Thymus (tissue), 11 donors: Measurements from ENCODE around the gene WDR74. TPM values are rescaled to one million over a fixed set of nuclear protein-coding genes. Genes with fewer than 3 reads are reported as not detected.
"Not testable (repeated sequence)": the region's sequence is repeated elsewhere in the genome, so short reads cannot be mapped to it uniquely, and the experiment has no call there.

Source experiments
- DNase-seq, 9 donors: peaks; one replicate each; pipeline ENCODE4 v3.0.0-alpha.2; 2013; ENCODE audit warnings: low spot score in 9 of 9, low read depth in 6 of 9, missing footprints in 1 of 9
- H3K27ac ChIP-seq, 2 donors: one replicate each; pipeline ENCODE4 v1.5.1; 2013; ENCODE audit warnings: control low read depth in 1 of 2, low read depth in 1 of 2, low read length in 1 of 2, mild to moderate bottlenecking in 1 of 2, moderate library complexity in 1 of 2
- H3K27me3 ChIP-seq, 2 donors: one replicate each; pipeline ENCODE4 v1.5.1; 2013; ENCODE audit warnings: low read length in 1 of 2; ENCODE audit not compliant: control insufficient read depth in 2 of 2, insufficient read depth in 1 of 2
- H3K36me3 ChIP-seq, 2 donors: one replicate each; pipeline ENCODE4 v1.5.1; 2013; ENCODE audit warnings: low read length in 1 of 2, mild to moderate bottlenecking in 1 of 2, moderate library complexity in 1 of 2; ENCODE audit not compliant: control insufficient read depth in 2 of 2, insufficient read depth in 2 of 2
- H3K4me1 ChIP-seq, 2 donors: one replicate each; pipeline ENCODE4 v1.5.1; 2013; ENCODE audit warnings: low read length in 2 of 2; ENCODE audit not compliant: control insufficient read depth in 2 of 2, insufficient read depth in 2 of 2
- H3K4me3 ChIP-seq, 2 donors: one replicate each; pipeline ENCODE4 v1.5.1; 2013; ENCODE audit warnings: low read length in 2 of 2, control low read depth in 1 of 2, mild to moderate bottlenecking in 1 of 2
- H3K9me3 ChIP-seq, 2 donors: one replicate each; pipeline ENCODE4 v1.5.1; 2013; ENCODE audit warnings: low read length in 1 of 2, mild to moderate bottlenecking in 1 of 2; ENCODE audit not compliant: control insufficient read depth in 2 of 2, insufficient read depth in 1 of 2
- WGBS: extraction: QIAGEN DNeasy Blood & Tissue Kit; methylation state at CpG from one replicate; pipeline ENCODE4 v1.1.7; 2013; 5-methylcytosine and 5-hydroxymethylcytosine counted together
- polyA plus RNA-seq: library from polyadenylated mRNA; stranded (reverse); fragments of 200-250 nt; gene quantifications from one replicate; pipeline ENCODE4 v1.2.3, GENCODE V29; 2013
- total RNA-seq: library from RNA; stranded (reverse); fragments of 120-200 nt; gene quantifications from one replicate; pipeline ENCODE4 v1.2.4, GENCODE V29; 2013
- donor health status: healthy.

Gene WDR74
- total and polyA plus RNA-seq, 2 donors: 57.2 to 71.2 TPM

DNA sequence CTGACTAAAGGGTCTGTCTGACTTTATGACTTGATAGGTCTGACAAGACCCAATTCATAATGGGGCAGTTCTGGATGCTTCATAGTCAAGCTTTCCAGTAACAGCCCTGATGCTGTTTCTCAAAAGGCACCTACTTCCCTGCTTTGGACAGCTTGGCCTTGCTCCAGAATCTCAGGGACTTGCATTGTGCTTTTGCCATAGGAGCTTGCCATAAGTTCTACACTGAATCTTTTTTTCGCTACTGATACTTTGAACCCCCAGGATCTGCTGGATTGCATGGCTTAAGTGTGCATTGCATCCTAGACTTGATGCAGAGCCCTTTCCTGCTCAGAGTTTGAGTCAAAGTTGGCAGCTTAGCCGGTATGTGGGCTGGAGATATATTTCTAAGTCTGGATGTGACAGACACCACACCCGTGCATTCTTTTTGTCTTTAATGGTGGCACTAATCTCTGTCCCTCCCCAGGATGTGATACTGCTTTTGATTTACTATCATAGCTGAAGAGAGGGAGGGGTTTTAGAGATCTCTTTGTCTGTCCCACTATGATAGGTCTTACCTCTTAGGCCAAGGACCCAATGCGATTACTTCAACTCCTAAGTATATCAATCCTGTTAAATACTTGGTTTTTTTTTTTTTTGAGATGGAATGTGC is 24.4 kb upstream of the WDR74 start:
- 96% methylated on average over 4 of the region's 4 CpGs for WGBS
- Histone ChIP-seq H3K4me1 (peaks cover 0 to 8% of the 10 kb centered on the region in 2 donors), H3K27ac (no peak overlapping the region), H3K36me3 (peaks cover 0 to 2% of the 10 kb centered on the region in 2 donors), H3K4me3 (no peak overlapping the region), H3K27me3 (no peaks in the 10 kb centered on the region), H3K9me3 (no peaks in the 10 kb centered on the region)
- DNase-seq: no peak

DNA sequence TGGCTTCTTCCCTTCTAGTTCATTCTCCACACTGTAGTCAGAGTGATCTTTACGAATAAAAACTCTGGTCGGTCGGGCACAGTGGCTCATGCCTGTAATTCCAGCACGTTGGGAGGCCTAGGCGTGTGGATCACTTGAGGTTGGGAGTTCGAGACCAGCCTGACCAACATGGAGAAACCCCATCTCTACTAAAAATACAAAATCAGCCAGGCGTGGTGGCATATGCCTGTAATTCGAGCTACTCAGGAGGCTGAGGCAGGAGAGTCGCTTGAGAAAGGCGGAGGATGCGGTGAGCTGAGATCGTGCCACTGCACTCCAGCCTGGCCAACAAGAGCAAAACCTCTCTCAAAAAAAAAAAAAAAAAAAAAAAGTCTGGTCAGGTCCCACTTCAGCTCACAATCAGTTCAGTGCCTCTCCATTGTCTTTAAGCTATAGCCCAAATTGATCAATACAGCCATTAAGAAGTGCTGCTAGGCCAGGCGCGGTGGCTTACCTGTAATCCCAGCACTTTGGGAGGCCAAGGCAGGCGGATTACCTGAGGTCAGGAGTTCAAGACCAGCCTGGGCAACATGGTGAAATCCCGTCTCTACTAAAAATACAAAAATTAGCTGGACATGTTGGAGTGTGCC is 22.3 kb upstream of the WDR74 start:
- peaks cover 3 to 21% of the 10 kb centered on the region in 2 donors for H3K4me1 ChIP-seq
- H3K4me3 ChIP-seq, H3K27ac ChIP-seq, H3K27me3 ChIP-seq, DNase-seq, H3K9me3 ChIP-seq, H3K36me3 ChIP-seq: not testable (repeated sequence)
- 98% methylated on average over 16 of the region's 16 CpGs for WGBS

- DNase-seq: no peak
- Histone ChIP-seq H3K4me1 (peaks cover 5 to 27% of the 10 kb centered on the region in 2 donors), H3K9me3 (no peaks in the 10 kb centered on the region), H3K27ac (no peak overlapping the region), H3K36me3 (peaks cover 0 to 2% of the 10 kb centered on the region in 2 donors), H3K4me3 (no peak overlapping the region), H3K27me3 (no peaks in the 10 kb centered on the region)
- 95% methylated on average over 5 of the region's 5 CpGs for WGBS
Measured at GRCh38 chr11:62860835-62861563, 21.6 kb upstream of the WDR74 start.

GRCh38 chr11:62859281-62859703 is 19.9 kb upstream of the WDR74 start:
- peaks cover 5 to 28% of the 10 kb centered on the region in 2 donors for H3K4me1 ChIP-seq
- 98% methylated on average over 8 of the region's 8 CpGs for WGBS
- not testable (repeated sequence) for H3K9me3 ChIP-seq, H3K27me3 ChIP-seq, H3K36me3 ChIP-seq, H3K4me3 ChIP-seq, DNase-seq, H3K27ac ChIP-seq

DNA sequence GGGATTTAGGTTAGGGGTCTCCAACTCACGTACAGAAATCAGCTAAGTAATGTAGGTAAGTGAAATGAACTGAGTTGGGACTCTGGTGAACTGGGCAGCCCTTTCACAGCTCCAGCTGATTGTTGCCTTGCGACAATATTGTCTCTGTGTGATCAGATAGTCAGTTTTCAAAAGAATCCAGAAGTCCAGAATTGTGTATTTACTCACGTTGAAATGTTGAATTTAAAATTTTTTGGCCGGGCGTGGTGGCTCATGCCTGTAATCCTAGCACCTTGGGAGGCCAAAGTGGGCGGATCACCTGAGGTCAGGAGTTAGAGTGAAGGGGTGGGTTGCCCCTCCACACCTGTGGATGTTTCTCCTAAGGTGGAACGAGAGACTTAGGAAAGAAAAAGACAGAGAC is 18.8 kb upstream of the WDR74 start:
- DNase-seq: no peak
- no peaks in the 10 kb centered on the region for H3K27me3 ChIP-seq
- peaks cover 8 to 18% of the 10 kb centered on the region in 2 donors for H3K36me3 ChIP-seq
- no peak overlapping the region for H3K4me3 ChIP-seq
- WGBS: 94% methylated on average over 7 of the region's 7 CpGs
- no peak overlapping the region for H3K27ac ChIP-seq
- peaks cover 15 to 37% of the 10 kb centered on the region in 2 donors for H3K4me1 ChIP-seq
- no peaks in the 10 kb centered on the region for H3K9me3 ChIP-seq

GRCh38 chr11:62857541-62857982 is 18.2 kb upstream of the WDR74 start:
- DNase-seq: no peak
- Histone ChIP-seq H3K27ac (no peak overlapping the region), H3K9me3 (no peaks in the 10 kb centered on the region), H3K36me3 (peaks cover 14 to 24% of the 10 kb centered on the region in 2 donors), H3K4me3 (peak overlapping the region in 1 of 2 donors; percentile 55), H3K27me3 (no peaks in the 10 kb centered on the region), H3K4me1 (peaks cover 17 to 36% of the 10 kb centered on the region in 2 donors)
- 87% methylated on average over 2 of the region's 2 CpGs for WGBS

DNA sequence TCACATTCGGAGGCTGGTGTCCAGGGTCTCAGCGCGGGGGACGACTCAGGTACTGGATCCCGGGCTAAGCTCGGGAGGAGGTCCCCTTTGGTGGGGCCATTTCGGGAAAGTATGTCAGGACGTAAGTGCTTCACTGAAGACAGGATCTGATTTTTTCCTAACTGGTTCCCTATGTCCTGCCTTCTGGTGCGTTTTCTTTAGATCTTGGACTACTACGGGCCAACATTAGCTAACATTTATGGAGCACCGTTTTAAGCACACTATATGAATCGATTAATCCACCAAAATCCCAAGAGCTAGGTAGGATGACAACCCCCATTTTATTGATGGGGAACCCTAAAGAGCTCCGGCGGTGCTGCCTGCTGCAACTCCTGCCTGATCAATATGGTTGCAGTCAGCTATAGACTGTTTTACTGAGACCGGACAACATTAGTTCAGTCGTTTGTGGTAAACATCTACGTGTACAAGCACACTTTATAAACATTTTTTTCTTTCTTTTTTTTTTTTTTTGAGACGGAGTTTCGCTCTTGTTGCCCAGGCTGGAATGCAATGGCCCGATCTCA is 17.0 kb upstream of the WDR74 start:
- Histone ChIP-seq H3K36me3 (peaks cover 25 to 36% of the 10 kb centered on the region in 2 donors), H3K27ac (peak overlapping the region; percentile 58 to 79), H3K27me3 (no peaks in the 10 kb centered on the region), H3K4me3 (peak overlapping the region; percentile 55 to 91), H3K9me3 (no peaks in the 10 kb centered on the region), H3K4me1 (peaks cover 17 to 30% of the 10 kb centered on the region in 2 donors)
- 10% methylated on average over 20 of the region's 20 CpGs for WGBS
- no peak for DNase-seq

DNA sequence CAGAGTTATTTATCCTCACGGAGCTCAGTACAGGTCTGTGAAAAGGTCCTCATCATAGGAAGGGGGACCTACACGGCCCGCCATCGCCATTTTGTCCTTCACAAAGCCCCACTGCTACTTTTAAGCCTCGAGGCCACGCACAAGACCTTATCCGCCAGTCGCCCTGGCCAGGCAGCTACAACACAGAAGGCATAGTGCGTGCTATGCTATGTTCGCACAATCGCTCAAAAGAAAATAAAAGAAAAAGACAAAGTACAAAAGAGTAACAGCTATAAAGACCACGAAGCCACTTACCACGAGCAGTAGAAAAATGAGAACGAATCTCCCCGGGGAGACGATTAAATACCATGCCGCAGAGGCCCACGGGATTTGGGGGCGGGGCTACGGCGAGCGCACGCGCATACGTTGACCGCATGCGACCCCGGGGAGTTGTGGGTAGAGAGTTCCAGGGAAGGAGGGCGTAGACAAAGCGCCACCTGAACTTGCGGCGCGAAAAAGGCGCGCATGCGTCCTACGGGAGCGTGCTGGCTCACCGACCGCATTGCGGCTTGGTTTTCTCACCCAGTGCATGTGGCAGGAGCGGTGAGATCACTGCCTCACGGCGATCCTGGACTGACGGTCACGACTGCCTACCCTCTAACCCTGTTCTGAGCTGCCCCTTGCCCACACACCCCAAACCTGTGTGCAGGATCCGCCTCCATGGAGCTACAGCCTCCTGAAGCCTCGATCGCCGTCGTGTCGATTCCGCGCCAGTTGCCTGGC is 16.4 kb upstream of the WDR74 start:
- under 1% methylated on average over 54 of the region's 54 CpGs for WGBS
- peaks cover 24 to 40% of the 10 kb centered on the region in 2 donors for H3K36me3 ChIP-seq
- no peaks in the 10 kb centered on the region for H3K27me3 ChIP-seq
- peaks cover 17 to 30% of the 10 kb centered on the region in 2 donors for H3K4me1 ChIP-seq
- peak overlapping the region; percentile 84 to 93 for H3K27ac ChIP-seq
- peak; percentile 94 to 99 (median 96) for DNase-seq
- H3K4me3 ChIP-seq: peak overlapping the region; percentile 55 to 91
- H3K9me3 ChIP-seq: no peaks in the 10 kb centered on the region
